Keratinocyte (primary cell): ENCODE data around the gene SNTB2. TPM values are rescaled to one million over a fixed set of nuclear protein-coding genes. Genes with fewer than 3 reads are reported as not detected.

Source experiments
- DNase-seq: peaks from one replicate; pipeline ENCODE4 v3.0.0-alpha.2; 2011; ENCODE audit warnings: low read depth, missing footprints, low spot score
- FAIRE-seq: peaks from 2 replicates; lab custom pipeline; 2011; peaks lifted over from hg19 to GRCh38; lab: Jason Lieb, UNC
- H2AFZ ChIP-seq: 2 replicates; pipeline ENCODE4 v1.6.0; 2012; ENCODE audit warnings: low read length, control low read depth, inconsistent platforms; ENCODE audit not compliant: control insufficient read depth
- H3K27ac ChIP-seq: 2 replicates; pipeline ENCODE4 v1.5.1; 2011; ENCODE audit warnings: low read length; ENCODE audit not compliant: control insufficient read depth, insufficient read depth
- H3K27me3 ChIP-seq: 3 replicates; pipeline ENCODE4 v1.6.0; 2011; ENCODE audit warnings: low read length; ENCODE audit not compliant: control insufficient read depth, insufficient read depth; ENCODE audit errors: extremely low read depth
- H3K36me3 ChIP-seq, 2 experiments: 2 replicates in 1 of 2; 3 replicates in 1 of 2; pipeline ENCODE4 v1.5.1; 2011; ENCODE audit warnings: low read length in 2 of 2, mild to moderate bottlenecking in 1 of 2; ENCODE audit not compliant: control insufficient read depth in 2 of 2, insufficient read depth in 2 of 2; ENCODE audit errors: extremely low read depth in 1 of 2
- H3K4me1 ChIP-seq: 3 replicates; pipeline ENCODE4 v1.5.1; 2011; ENCODE audit warnings: low read length; ENCODE audit not compliant: control insufficient read depth, insufficient read depth; ENCODE audit errors: extremely low read depth
- H3K4me2 ChIP-seq: 3 replicates; pipeline ENCODE4 v1.6.0; 2011; ENCODE audit warnings: low read depth, low read length; ENCODE audit not compliant: control insufficient read depth, insufficient read depth; ENCODE audit errors: extremely low read depth
- H3K4me3 ChIP-seq, 3 experiments: fragments of 200-600 bp in 1 of 3; sonication (generic) in 1 of 3; 2 replicates in 2 of 3; 3 replicates in 1 of 3; pipeline ENCODE4 v1.5.1; 2011 to 2016; ENCODE audit warnings: low read length in 3 of 3, mild to moderate bottlenecking in 3 of 3, control low read depth in 2 of 3, inconsistent platforms in 1 of 3, low read depth in 1 of 3, mixed read lengths in 1 of 3, mixed run types in 1 of 3, moderate library complexity in 1 of 3; ENCODE audit not compliant: control insufficient read depth in 2 of 3, insufficient read depth in 2 of 3; ENCODE audit errors: extremely low read depth in 1 of 3
- H3K79me2 ChIP-seq: 2 replicates; pipeline ENCODE4 v1.6.0; 2012; ENCODE audit warnings: low read length; ENCODE audit not compliant: control insufficient read depth, insufficient read depth
- H3K9ac ChIP-seq: 3 replicates; pipeline ENCODE4 v1.6.0; 2011; ENCODE audit warnings: low read length; ENCODE audit not compliant: control insufficient read depth, insufficient read depth; ENCODE audit errors: extremely low read depth
- H3K9me1 ChIP-seq: 3 replicates; pipeline ENCODE4 v1.6.0; 2011; ENCODE audit warnings: low read length; ENCODE audit not compliant: control insufficient read depth, insufficient read depth; ENCODE audit errors: extremely low read depth
- H3K9me3 ChIP-seq: 2 replicates; pipeline ENCODE4 v1.5.1; 2012; ENCODE audit warnings: low read depth, low read length; ENCODE audit not compliant: control insufficient read depth
- H4K20me1 ChIP-seq: 3 replicates; pipeline ENCODE4 v1.6.0; 2011; ENCODE audit warnings: low read length; ENCODE audit not compliant: control insufficient read depth, insufficient read depth; ENCODE audit errors: extremely low read depth
- CTCF ChIP-seq, 3 experiments: IDR thresholded peaks in 1 of 3; conservative IDR thresholded peaks in 1 of 3; optimal IDR thresholded peaks in 1 of 3; 2 replicates in 2 of 3; 3 replicates in 1 of 3; pipeline versions ENCODE3 to v1.5.1; 2011; ENCODE audit warnings: low read length in 3 of 3, mild to moderate bottlenecking in 3 of 3, moderate library complexity in 2 of 3, control low read depth in 1 of 3, inconsistent platforms in 1 of 3; ENCODE audit not compliant: insufficient read depth in 2 of 3; ENCODE audit errors: extremely low read depth in 1 of 3
- EZH2 ChIP-seq: IDR thresholded peaks from one replicate; pipeline ENCODE4 v1.6.1; 2012; ENCODE audit warnings: inconsistent platforms, mild to moderate bottlenecking, low read length, moderate library complexity
- dilution Hi-C: fragments of 300-500 bp; cut with MboI; formaldehyde crosslinking; loops from one replicate; pipeline ENCODE4 v1.7.0; 2020; ENCODE audit warnings: low sequenced_read_pairs; ENCODE audit not compliant: extremely low pct_ligation_motif_present
- polyA plus RNA-seq, 5 experiments: library from polyadenylated mRNA; depleted of rRNA in 3 of 5; stranded (reverse) in 3 of 5; stranded (forward) in 1 of 5; unstranded in 1 of 5; fragments of >200 nt; gene quantifications; 1 replicate in 1 of 5; 2 replicates in 3 of 5; 3 replicates in 1 of 5; pipeline versions ENCODE4 v1.2.1 to v1.2.3, GENCODE V29; 2011 to 2012; ENCODE audit warnings: missing spikeins in 2 of 5, low read depth in 1 of 5, low replicate concordance in 1 of 5

The SNTB2 gene
- polyA plus RNA-seq, 1 donor (not counting 4 experiments of a cell fraction or from before 2014, with no cell fraction given), result 15.9 TPM

- FAIRE-seq (no peak), DNase-seq (no peak)
- Histone ChIP-seq H3K4me3 (no peak overlapping the region), H3K4me1 (peaks cover 10% of the 10 kb centered on the region), H3K9me3 (no peaks in the 10 kb centered on the region), H4K20me1 (peaks cover 6% of the 10 kb centered on the region), H3K36me3 (peaks cover 13 to 20% of the 10 kb centered on the region in 2 experiments), H3K9ac (no peak overlapping the region), H3K27ac (no peak overlapping the region), H3K79me2 (peaks cover 54% of the 10 kb centered on the region), H2AFZ (no peak overlapping the region), H3K27me3 (no peaks in the 10 kb centered on the region), H3K4me2 (no peak overlapping the region), H3K9me1 (peaks cover 3% of the 10 kb centered on the region)
- dilution Hi-C loops, result no loop called here
- no peak for TF ChIP-seq EZH2
- TF ChIP-seq CTCF (optimal IDR thresholded peaks at IDR 0.05 in 1 of 3, IDR thresholded peaks at IDR 0.05 in 1 of 3, conservative IDR thresholded peaks at IDR 0.05 in 1 of 3; ENCODE audit: extremely low read depth in 1 of 3, insufficient read depth in 2 of 3, low read length in 3 of 3), result no peak
Measured at GRCh38 chr16:69313469-69313868, 126.5 kb downstream of the SNTB2 start.

GRCh38 chr16:69314534-69314933 lies 127.6 kb downstream of the SNTB2 start:
- DNase-seq (no peak), FAIRE-seq (no peak)
- H3K79me2 ChIP-seq, result peaks cover 54% of the 10 kb centered on the region
- H3K27ac ChIP-seq, result no peak overlapping the region
- H3K9ac ChIP-seq, result no peak overlapping the region
- no peak overlapping the region for H2AFZ ChIP-seq
- H3K36me3 ChIP-seq, result peaks cover 22 to 29% of the 10 kb centered on the region in 2 experiments
- no peak overlapping the region for H3K4me2 ChIP-seq
- H3K27me3 ChIP-seq, result no peaks in the 10 kb centered on the region
- H3K9me3 ChIP-seq, result no peaks in the 10 kb centered on the region
- H3K4me1 ChIP-seq, result peaks cover 10% of the 10 kb centered on the region
- dilution Hi-C loops, result no loop called here
- H4K20me1 ChIP-seq, result peaks cover 6% of the 10 kb centered on the region
- TF ChIP-seq CTCF (optimal IDR thresholded peaks at IDR 0.05 in 1 of 3, IDR thresholded peaks at IDR 0.05 in 1 of 3, conservative IDR thresholded peaks at IDR 0.05 in 1 of 3; ENCODE audit: extremely low read depth in 1 of 3, insufficient read depth in 2 of 3, low read length in 3 of 3) (no peak), EZH2 (no peak)
- peaks cover 3% of the 10 kb centered on the region for H3K9me1 ChIP-seq
- H3K4me3 ChIP-seq, result no peak overlapping the region
